Stimulated activated CD4-positive, alpha-beta T cell treated with anti-CD3 and anti-CD28 coated beads, Interleukin-15, amount 100 ng/mL, for 24 hours (primary cell): ENCODE measurements around the gene PTTG1IP2.

ENCODE experiments used
- DNase-seq: peaks from one replicate; pipeline ENCODE4 v3.0.0-alpha.2; 2020

The PTTG1IP2 gene

GRCh38 chr7:90484706-90485105, 15.3 kb downstream of the PTTG1IP2 start:
- no peak for DNase-seq

GRCh38 chr7:90485734-90486316, 16.4 kb downstream of the PTTG1IP2 start:
- no peak for DNase-seq

GRCh38 chr7:90487808-90488207, 18.4 kb downstream of the PTTG1IP2 start:
- no peak for DNase-seq

GRCh38 chr7:90488220-90488619, 18.8 kb downstream of the PTTG1IP2 start:
- DNase-seq = no peak

- no peak for DNase-seq
Measured at GRCh38 chr7:90492250-90492649, 22.8 kb downstream of the PTTG1IP2 start.

- no peak for DNase-seq
Measured at GRCh38 chr7:90495241-90495640, 25.8 kb downstream of the PTTG1IP2 start.

GRCh38 chr7:90502539-90502938, 33.1 kb downstream of the PTTG1IP2 start:
- no peak for DNase-seq

- DNase-seq = no peak
Measured at GRCh38 chr7:90503367-90503766, 33.9 kb downstream of the PTTG1IP2 start.

GRCh38 chr7:90507692-90508091, 38.3 kb downstream of the PTTG1IP2 start:
- no peak for DNase-seq

- no peak for DNase-seq
Measured at GRCh38 chr7:90511776-90512175, 42.3 kb downstream of the PTTG1IP2 start.

- no peak for DNase-seq
Measured at GRCh38 chr7:90512821-90513254, 43.4 kb downstream of the PTTG1IP2 start.

- no peak for DNase-seq
Measured at GRCh38 chr7:90516257-90516656, 46.8 kb downstream of the PTTG1IP2 start.

- no peak for DNase-seq
Measured at GRCh38 chr7:90518630-90519029, 49.2 kb downstream of the PTTG1IP2 start.

GRCh38 chr7:90520484-90520883, 51.0 kb downstream of the PTTG1IP2 start:
- DNase-seq = no peak

- no peak for DNase-seq
Measured at GRCh38 chr7:90530263-90530662, 60.8 kb downstream of the PTTG1IP2 start.

- DNase-seq = no peak
Measured at GRCh38 chr7:90532231-90532929, 62.9 kb downstream of the PTTG1IP2 start.

- DNase-seq = no peak
Measured at GRCh38 chr7:90536449-90536848, 67.0 kb downstream of the PTTG1IP2 start.

- no peak for DNase-seq
Measured at GRCh38 chr7:90538405-90538804, 69.0 kb downstream of the PTTG1IP2 start.

GRCh38 chr7:90540406-90540805, 71.0 kb downstream of the PTTG1IP2 start:
- DNase-seq = no peak

- DNase-seq = no peak
Measured at GRCh38 chr7:90551036-90551435, 81.6 kb downstream of the PTTG1IP2 start.

- no peak for DNase-seq
Measured at GRCh38 chr7:90552521-90552920, 83.1 kb downstream of the PTTG1IP2 start.

GRCh38 chr7:90560730-90561129, 91.3 kb downstream of the PTTG1IP2 start:
- DNase-seq = no peak
